IMR-90 (cell line): ENCODE data around the gene CFAP299. TPM values are rescaled to one million over a fixed set of nuclear protein-coding genes. Genes with fewer than 3 reads are reported as not detected.

Source experiments
- ATAC-seq: fragments of 200-7000 bp; cut with Tn5 transposase; 2 replicates; pipeline ENCODE4 v1.9.1; 2020; ENCODE audit warnings: low read depth, mild to moderate bottlenecking, moderate library complexity
- BruUV-seq: library from RNA; stranded (reverse); fragments of 400-500 nt; replicated peaks from 2 replicates; lab custom pipeline; 2021; lab: Mats Ljungman, UMichigan
- CTCF ChIA-PET: fragments of 300-600 bp; formaldehyde crosslinking; extraction: SDS; loops from one replicate; lab custom pipeline; 2021; ENCODE audit warnings: antibody characterized with exemption; lab: Yijun Ruan, JAX
- POLR2A ChIA-PET: fragments of 300-600 bp; sonication (Branson Sonifier 250); formaldehyde crosslinking; loops from one replicate; lab custom pipeline; 2022; ENCODE audit warnings: antibody characterized with exemption; ENCODE audit not compliant: unreplicated experiment; lab: Charles Lee
- DNase-seq: peaks from one replicate; pipeline ENCODE4 v3.0.0; 2013
- H2AFZ ChIP-seq: replicated peaks from 2 replicates; pipeline ENCODE3; 2013; ENCODE audit warnings: low read length, mild to moderate bottlenecking; ENCODE audit not compliant: poor library complexity
- H2AK5ac ChIP-seq: 2 replicates; pipeline ENCODE4 v1.6.1; 2013; ENCODE audit warnings: low read depth, low read length, inconsistent platforms
- H2AK9ac ChIP-seq: replicated peaks from 2 replicates; pipeline ENCODE3; 2013; ENCODE audit warnings: mild to moderate bottlenecking, low read depth, low read length, moderate library complexity; ENCODE audit not compliant: poor library complexity
- H2BK120ac ChIP-seq: 2 replicates; pipeline ENCODE4 v1.6.1; 2013; ENCODE audit warnings: low read depth, low read length, inconsistent platforms
- H2BK15ac ChIP-seq: 3 replicates; pipeline ENCODE4 v1.6.1; 2013; ENCODE audit warnings: low read depth, low read length, inconsistent platforms
- H2BK20ac ChIP-seq: 2 replicates; pipeline ENCODE4 v1.6.1; 2013; ENCODE audit warnings: low read depth, mild to moderate bottlenecking, inconsistent platforms, low read length, moderate library complexity
- H2BK5ac ChIP-seq: 2 replicates; pipeline ENCODE4 v1.6.1; 2013; ENCODE audit warnings: mild to moderate bottlenecking, low read depth, low read length, inconsistent platforms; ENCODE audit not compliant: poor library complexity, severe bottlenecking
- H3K14ac ChIP-seq: replicated peaks from 2 replicates; pipeline ENCODE4 v1.6.1; 2013; ENCODE audit warnings: low read depth, low read length, inconsistent platforms
- H3K18ac ChIP-seq: 2 replicates; pipeline ENCODE4 v1.6.1; 2013; ENCODE audit warnings: low read depth, low read length, control low read depth
- H3K23ac ChIP-seq: 2 replicates; pipeline ENCODE4 v1.6.1; 2013; ENCODE audit warnings: low read depth, low read length, inconsistent platforms
- H3K27ac ChIP-seq: 2 replicates; pipeline ENCODE4 v1.5.1; 2013; ENCODE audit warnings: mild to moderate bottlenecking, control low read depth, low read length; ENCODE audit not compliant: insufficient read depth
- H3K27me3 ChIP-seq: 2 replicates; pipeline ENCODE4 v1.6.1; 2013; ENCODE audit warnings: low read length; ENCODE audit not compliant: control insufficient read depth, insufficient read depth
- H3K36me3 ChIP-seq: 2 replicates; pipeline ENCODE4 v1.6.1; 2013; ENCODE audit warnings: low read length, mixed read lengths; ENCODE audit not compliant: control insufficient read depth, insufficient read depth
- H3K4ac ChIP-seq: 2 replicates; pipeline ENCODE4 v1.6.1; 2013; ENCODE audit warnings: low read depth, low read length, inconsistent platforms
- H3K4me1 ChIP-seq: 2 replicates; pipeline ENCODE4 v1.6.1; 2013; ENCODE audit warnings: low read length, mixed read lengths; ENCODE audit not compliant: control insufficient read depth, insufficient read depth
- H3K4me2 ChIP-seq: 2 replicates; pipeline ENCODE4 v1.6.1; 2013; ENCODE audit warnings: low read depth, mild to moderate bottlenecking, control low read depth, low read length, moderate library complexity
- H3K4me3 ChIP-seq: 2 replicates; pipeline ENCODE4 v1.5.1; 2013; ENCODE audit warnings: low read depth, mild to moderate bottlenecking, control low read depth, low read length, moderate library complexity; ENCODE audit not compliant: insufficient read depth
- H3K56ac ChIP-seq: 2 replicates; pipeline ENCODE4 v1.6.1; 2013; ENCODE audit warnings: low read length, inconsistent platforms; ENCODE audit not compliant: insufficient read depth; ENCODE audit errors: extremely low read depth
- H3K79me1 ChIP-seq, 2 experiments: 2 replicates each; pipeline ENCODE4 v1.6.1; 2013; ENCODE audit warnings: low read length in 2 of 2, inconsistent platforms in 1 of 2, low read depth in 1 of 2
- H3K9ac ChIP-seq: 2 replicates; pipeline ENCODE4 v1.6.1; 2013; ENCODE audit warnings: low read depth, low read length, control low read depth
- H3K9me1 ChIP-seq: 2 replicates; pipeline ENCODE4 v1.6.1; 2013; ENCODE audit warnings: low read length, inconsistent platforms; ENCODE audit not compliant: insufficient read depth
- H3K9me3 ChIP-seq: 2 replicates; pipeline ENCODE4 v1.6.1; 2013; ENCODE audit warnings: low read length; ENCODE audit not compliant: control insufficient read depth, insufficient read depth
- H4K20me1 ChIP-seq: 2 replicates; pipeline ENCODE4 v1.6.1; 2013; ENCODE audit warnings: low read length, inconsistent platforms; ENCODE audit not compliant: insufficient read depth
- H4K5ac ChIP-seq: 2 replicates; pipeline ENCODE4 v1.6.1; 2013; ENCODE audit warnings: mild to moderate bottlenecking, low read depth, low read length, control low read depth
- H4K8ac ChIP-seq, 2 experiments: 2 replicates each; pipeline ENCODE4 v1.6.1; 2013; ENCODE audit warnings: low read depth in 2 of 2, low read length in 2 of 2, control low read depth in 1 of 2, inconsistent platforms in 1 of 2
- H4K91ac ChIP-seq: 2 replicates; pipeline ENCODE4 v1.6.1; 2013; ENCODE audit warnings: low read depth, low read length, inconsistent platforms; ENCODE audit not compliant: insufficient read depth
- BHLHE40 ChIP-seq: fragments of 150-350 bp; IDR thresholded peaks from 2 replicates; pipeline ENCODE4 v1.6.1; 2016; ENCODE audit warnings: mild to moderate bottlenecking, low read depth, low read length
- CEBPB ChIP-seq: IDR thresholded peaks from 2 replicates; pipeline ENCODE4 v1.6.1; 2012; ENCODE audit warnings: low read depth, low read length, improper control_type of control experiment
- CHD1 ChIP-seq: IDR thresholded peaks from 2 replicates; pipeline ENCODE4 v1.6.1; 2012; ENCODE audit warnings: low read depth, low read length, improper control_type of control experiment
- CTCF ChIP-seq: conservative IDR thresholded peaks from 2 replicates; pipeline ENCODE4 v1.5.1; 2012; ENCODE audit warnings: mild to moderate bottlenecking, low read depth, low read length, improper control_type of control experiment
- ELK1 ChIP-seq: fragments of 150-350 bp; IDR thresholded peaks from 2 replicates; pipeline ENCODE4 v1.6.1; 2016; ENCODE audit warnings: low read depth, mild to moderate bottlenecking, low read length, moderate library complexity, borderline replicate concordance
- FOS ChIP-seq: fragments of 150-350 bp; IDR thresholded peaks from 2 replicates; pipeline ENCODE4 v1.6.1; 2016; ENCODE audit warnings: low read depth, low read length
- MAFK ChIP-seq: IDR thresholded peaks from 2 replicates; pipeline ENCODE4 v1.6.1; 2012; ENCODE audit warnings: low read depth, low read length, improper control_type of control experiment
- MAZ ChIP-seq: IDR thresholded peaks from 2 replicates; pipeline ENCODE4 v1.6.1; 2012; ENCODE audit warnings: low read depth, mild to moderate bottlenecking, low read length, improper control_type of control experiment, moderate library complexity, borderline replicate concordance
- MXI1 ChIP-seq: IDR thresholded peaks from 2 replicates; pipeline ENCODE4 v1.6.1; 2012; ENCODE audit warnings: low read depth, mild to moderate bottlenecking, low read length, moderate library complexity, borderline replicate concordance
- NFE2L2 ChIP-seq: fragments of 150-350 bp; IDR thresholded peaks from 2 replicates; pipeline ENCODE4 v1.6.1; 2016; ENCODE audit warnings: low read depth, mild to moderate bottlenecking, low read length
- POLR2A ChIP-seq: IDR thresholded peaks from 2 replicates; pipeline ENCODE4 v1.6.1; 2012; ENCODE audit warnings: mild to moderate bottlenecking, low read depth, low read length
- RAD21 ChIP-seq: IDR thresholded peaks from 2 replicates; pipeline ENCODE4 v1.6.1; 2012; ENCODE audit warnings: low read length, improper control_type of control experiment
- RCOR1 ChIP-seq: IDR thresholded peaks from 2 replicates; pipeline ENCODE4 v1.6.1; 2012; ENCODE audit warnings: mild to moderate bottlenecking, low read length, improper control_type of control experiment; ENCODE audit not compliant: insufficient replicate concordance
- RFX5 ChIP-seq: IDR thresholded peaks from 2 replicates; pipeline ENCODE4 v1.8.0; 2012; ENCODE audit warnings: low read depth, mild to moderate bottlenecking, low read length, moderate library complexity
- SMC3 ChIP-seq: fragments of 150-350 bp; IDR thresholded peaks from 2 replicates; pipeline ENCODE4 v1.6.1; 2016; ENCODE audit warnings: low read depth, mild to moderate bottlenecking, antibody characterized with exemption, low read length, moderate library complexity
- USF2 ChIP-seq: fragments of 150-350 bp; IDR thresholded peaks from 2 replicates; pipeline ENCODE4 v1.6.1; 2017; ENCODE audit warnings: mild to moderate bottlenecking, antibody characterized with exemption, low read length, low read depth
- WGBS, 2 experiments: methylation state at CpG; one replicate each; pipeline versions ENCODE4 v1.1.5 to v1.1.7; 2013; ENCODE audit warnings: missing lambda C conversion rate in 2 of 2; ENCODE audit not compliant: insufficient read length in 1 of 2; ENCODE audit errors: extremely low coverage in 2 of 2; 5-methylcytosine and 5-hydroxymethylcytosine counted together
- dilution Hi-C: fragments of 300-500 bp; cut with HindIII; formaldehyde crosslinking; loops from one replicate; pipeline ENCODE4 v1.14.3; 2018; ENCODE audit warnings: low sequenced_read_pairs; ENCODE audit not compliant: unreplicated experiment
- in situ Hi-C: fragments of 300-500 bp; cut with MboI; formaldehyde crosslinking; loops from 3 replicates; pipeline ENCODE4 v1.14.3; 2019; ENCODE audit warnings: low sequenced_read_pairs, inconsistent platforms, mixed read lengths
- intact Hi-C: fragments of 100-400 bp; cut with micrococcal nuclease; formaldehyde crosslinking; loops from 2 replicates; pipeline ENCODE4 v1.10.0; 2022
- polyA plus RNA-seq, 3 experiments: library from polyadenylated mRNA; depleted of rRNA; stranded (reverse); fragments of >200 nt; gene quantifications; 2 replicates each; pipeline ENCODE4 v1.2.3, GENCODE V29; 2012; ENCODE audit warnings: low replicate concordance in 1 of 3
- total RNA-seq: library from RNA; depleted of rRNA; stranded (reverse); fragments of >200 nt; gene quantifications from 2 replicates; pipeline ENCODE4 v1.2.3, GENCODE V29; 2012

Gene CFAP299
- total and polyA plus RNA-seq, 2 of the 4 experiments (the other 2 are of a cell fraction): 1.0 to 1.1 TPM

- no peak overlapping the region for H3K23ac ChIP-seq
Measured at GRCh38 chr4:80578001-80578400, 242.5 kb downstream of the CFAP299 start.

More at GRCh38 chr4:80578001-80578400, 242.5 kb downstream of the CFAP299 start:
- Histone ChIP-seq H3K27me3 (no peaks in the 10 kb centered on the region), H2AK5ac (no peak overlapping the region), H3K56ac (no peak overlapping the region), H3K4me2 (no peak overlapping the region), H3K9me1 (no peaks in the 10 kb centered on the region), H2BK20ac (no peak overlapping the region), H3K36me3 (no peaks in the 10 kb centered on the region), H3K18ac (no peak overlapping the region), H4K20me1 (no peaks in the 10 kb centered on the region), H2AK9ac (no peak overlapping the region), H3K4ac (no peak overlapping the region), H2BK120ac (no peak overlapping the region), H3K14ac (no peak overlapping the region), H3K9me3 (no peaks in the 10 kb centered on the region), H3K79me1 (no peaks in the 10 kb centered on the region), H3K9ac (no peak overlapping the region), H4K5ac (no peak overlapping the region), H3K27ac (no peak overlapping the region), H2BK15ac (no peak overlapping the region), H3K4me1 (no peaks in the 10 kb centered on the region), H2AFZ (no peak overlapping the region), H3K4me3 (no peak overlapping the region), H4K91ac (no peak overlapping the region), H4K8ac (no peak overlapping the region), H2BK5ac (no peak overlapping the region)
- in situ Hi-C loops (no loop called here), intact Hi-C loops (no loop called here), dilution Hi-C loops (no loop called here)
- no peak for DNase-seq
- ATAC-seq: no peak
- WGBS, 2 experiments: no CpG with 5 or more reads among the region's 1 CpG
- TF ChIP-seq MAZ (no peak), RFX5 (no peak), MXI1 (no peak), USF2 (no peak), RCOR1 (no peak), CHD1 (no peak), FOS (no peak), CTCF (no peak), MAFK (no peak), SMC3 (no peak), CEBPB (no peak), POLR2A (no peak), BHLHE40 (no peak), ELK1 (no peak), NFE2L2 (no peak), RAD21 (no peak)
- BruUV-seq: no TSS peak
- ChIA-PET POLR2A (no interaction called here), CTCF (no interaction called here)
